HCT116 (cell line): ENCODE data around the gene HMCN1. TPM values are rescaled to one million over a fixed set of nuclear protein-coding genes. Genes with fewer than 3 reads are reported as not detected.

Experiments
- ATAC-seq: fragments of 200-7000 bp; cut with Tn5 transposase; 2 replicates; pipeline ENCODE4 v1.9.1; 2020; ENCODE audit warnings: mild to moderate bottlenecking, moderate library complexity
- BruUV-seq: library from RNA; stranded (reverse); fragments of 400-500 nt; replicated peaks from 2 replicates; lab custom pipeline; 2021; lab: Mats Ljungman, UMichigan
- CTCF ChIA-PET: fragments of 300-600 bp; sonication (Branson Sonifier 250); formaldehyde crosslinking; loops from one replicate; lab custom pipeline; 2021; ENCODE audit warnings: antibody characterized with exemption; lab: Charles Lee
- POLR2A ChIA-PET: fragments of 300-600, 350-600 bp; sonication (Branson Sonifier 250); formaldehyde crosslinking; loops from one replicate; lab custom pipeline; 2021; ENCODE audit warnings: antibody characterized with exemption; lab: Charles Lee
- RAD21 ChIA-PET, 2 experiments: fragments of 300-600 bp; sonication (Branson Sonifier 250); formaldehyde crosslinking; loops; one replicate each; lab custom pipeline; 2023; ENCODE audit warnings: low total read pairs in 2 of 2; ENCODE audit not compliant: uncharacterized antibody in 2 of 2, unreplicated experiment in 2 of 2, low non-redundant PET in 1 of 2; lab: Charles Lee
- DNase-seq: peaks from one replicate; pipeline ENCODE4 v3.0.0-alpha.2; 2010; ENCODE audit warnings: low read depth, low spot score
- H2AFZ ChIP-seq: fragments of 200-600 bp; shearing (Covaris generic), sonication (generic); 2 replicates; pipeline ENCODE4 v1.6.1; 2017; ENCODE audit warnings: low read depth, mixed run types, mixed read lengths, antibody characterized with exemption, low read length; ENCODE audit not compliant: poor library complexity, severe bottlenecking
- H3K27ac ChIP-seq: 2 replicates; pipeline ENCODE4 v1.5.1; 2012; ENCODE audit warnings: low read depth, low read length
- H3K27me3 ChIP-seq: fragments of 200-600 bp; sonication (generic); 2 replicates; pipeline ENCODE4 v1.6.1; 2016; ENCODE audit warnings: mixed run types, low read length, mixed read lengths; ENCODE audit not compliant: insufficient read depth
- H3K36me3 ChIP-seq, 2 experiments: fragments of 200-500 bp in 1 of 2; fragments of 200-600 bp in 1 of 2; sonication (Bioruptor generic) in 1 of 2; sonication (generic) in 1 of 2; 2 replicates each; pipeline versions ENCODE4 v1.5.1 to v1.6.1; 2014 to 2016; ENCODE audit warnings: low read length in 2 of 2, inconsistent platforms in 1 of 2, mixed read lengths in 1 of 2, mixed run types in 1 of 2; ENCODE audit not compliant: insufficient read depth in 2 of 2, control insufficient read depth in 1 of 2
- H3K4me1 ChIP-seq, 2 experiments: fragments of 200-600 bp in 1 of 2; sonication (generic) in 1 of 2; 2 replicates each; pipeline versions ENCODE4 v1.5.1 to v1.6.1; 2012 to 2017; ENCODE audit warnings: low read length in 2 of 2, inconsistent platforms in 1 of 2, mild to moderate bottlenecking in 1 of 2, mixed read lengths in 1 of 2, mixed run types in 1 of 2, moderate library complexity in 1 of 2; ENCODE audit not compliant: insufficient read depth in 2 of 2, control insufficient read depth in 1 of 2
- H3K4me2 ChIP-seq: fragments of 200-600 bp; sonication (generic); 2 replicates; pipeline ENCODE4 v1.6.1; 2017; ENCODE audit warnings: mixed run types, low read length, mixed read lengths
- H3K4me3 ChIP-seq, 2 experiments: fragments of 200-600 bp in 1 of 2; sonication (generic) in 1 of 2; replicated peaks in 1 of 2; 2 replicates each; pipeline ENCODE4 v1.5.1; 2011 to 2016; ENCODE audit warnings: low read length in 2 of 2, control low read depth in 1 of 2, low read depth in 1 of 2, mild to moderate bottlenecking in 1 of 2, mixed read lengths in 1 of 2, mixed run types in 1 of 2
- H3K79me2 ChIP-seq: fragments of 200-600 bp; sonication (generic); 2 replicates; pipeline ENCODE4 v1.6.1; 2017; ENCODE audit warnings: mild to moderate bottlenecking, mixed run types, low read length, moderate library complexity, mixed read lengths; ENCODE audit not compliant: insufficient read depth
- H3K9ac ChIP-seq: fragments of 200-600 bp; sonication (generic); 2 replicates; pipeline ENCODE4 v1.6.1; 2016; ENCODE audit warnings: low read length, mixed read lengths
- H3K9me2 ChIP-seq: fragments of 200-600 bp; sonication (generic), shearing (Covaris generic); 2 replicates; pipeline ENCODE4 v1.6.1; 2017; ENCODE audit warnings: mixed run types, mild to moderate bottlenecking, moderate library complexity; ENCODE audit not compliant: insufficient read depth
- H3K9me3 ChIP-seq, 2 experiments: fragments of 200-500 bp in 1 of 2; fragments of 200-600 bp in 1 of 2; sonication (Bioruptor generic) in 1 of 2; sonication (generic) in 1 of 2; 2 replicates each; pipeline ENCODE4 v1.6.1; 2014 to 2017; ENCODE audit warnings: low read length in 2 of 2, mixed read lengths in 2 of 2, inconsistent platforms in 1 of 2, low read depth in 1 of 2, mild to moderate bottlenecking in 1 of 2, mixed run types in 1 of 2, moderate library complexity in 1 of 2; ENCODE audit not compliant: control insufficient read depth in 1 of 2, insufficient read depth in 1 of 2
- H4K20me1 ChIP-seq: fragments of 200-600 bp; sonication (generic), shearing (Covaris generic); 2 replicates; pipeline ENCODE4 v1.6.1; 2017; ENCODE audit warnings: mixed run types, mild to moderate bottlenecking, moderate library complexity; ENCODE audit not compliant: insufficient read depth
- ATF3 ChIP-seq: IDR thresholded peaks from 2 replicates; pipeline ENCODE4 v1.6.1; 2012
- EZH2phosphoT487 ChIP-seq: fragments of 200-600 bp; IDR thresholded peaks from 2 replicates; pipeline ENCODE4 v1.6.1; 2018; ENCODE audit warnings: antibody characterized with exemption, borderline replicate concordance
- REST ChIP-seq: IDR thresholded peaks from 2 replicates; pipeline ENCODE4 v1.6.1; 2012; ENCODE audit warnings: low read depth
- ZNF274 ChIP-seq: fragments of 200-500 bp; sonication (Bioruptor generic); IDR thresholded peaks from 2 replicates; pipeline ENCODE4 v1.6.1; 2014; ENCODE audit warnings: mild to moderate bottlenecking, low read depth, low read length, inconsistent platforms
- intact Hi-C: fragments of 100-400 bp; cut with micrococcal nuclease; formaldehyde crosslinking; loops from 2 replicates; pipeline ENCODE4 v1.10.0; 2022
- total RNA-seq: library from RNA; stranded (reverse); gene quantifications from one replicate; pipeline ENCODE4 v1.2.1, GENCODE V29; 2021; ENCODE audit not compliant: unreplicated experiment

Gene HMCN1
- total RNA-seq, 1 experiment from 2014 or later: 0.59 TPM

GRCh38 chr1:186043296-186043695, 309.1 kb downstream of the HMCN1 start:
- no peaks in the 10 kb centered on the region for H3K27me3 ChIP-seq
- H4K20me1 ChIP-seq: no peaks in the 10 kb centered on the region
- H2AFZ ChIP-seq: no peak overlapping the region
- no peaks in the 10 kb centered on the region for H3K36me3 ChIP-seq
- H3K4me2 ChIP-seq: no peak overlapping the region
- DNase-seq: no peak
- POLR2A ChIA-PET: no interaction called here
- BruUV-seq: no TSS peak
- intact Hi-C loops: no loop called here
- no peaks in the 10 kb centered on the region for H3K9me2 ChIP-seq
- no peak overlapping the region for H3K4me3 ChIP-seq
- ATAC-seq: no peak
- TF ChIP-seq REST (no peak), EZH2phosphoT487 (no peak)
- no peak overlapping the region for H3K27ac ChIP-seq
- RAD21 ChIA-PET: no interaction called here
- H3K4me1 ChIP-seq: no peaks in the 10 kb centered on the region
- H3K79me2 ChIP-seq: no peaks in the 10 kb centered on the region
- CTCF ChIA-PET: no interaction called here
- no peaks in the 10 kb centered on the region for H3K9me3 ChIP-seq
- H3K9ac ChIP-seq: no peak overlapping the region

GRCh38 chr1:186044079-186044685, 310.0 kb downstream of the HMCN1 start:
- ChIA-PET CTCF (no interaction called here), RAD21 (no interaction called here), POLR2A (no interaction called here)
- H3K4me3 ChIP-seq: no peak overlapping the region
- H4K20me1 ChIP-seq: no peaks in the 10 kb centered on the region
- H2AFZ ChIP-seq: no peak overlapping the region
- no peak overlapping the region for H3K4me2 ChIP-seq
- H3K4me1 ChIP-seq: no peaks in the 10 kb centered on the region
- BruUV-seq: no TSS peak
- H3K79me2 ChIP-seq: no peaks in the 10 kb centered on the region
- no peaks in the 10 kb centered on the region for H3K9me2 ChIP-seq
- ATAC-seq: no peak
- TF ChIP-seq EZH2phosphoT487: no peak
- TF ChIP-seq ZNF274: no peak
- no peak for TF ChIP-seq ATF3
- H3K27me3 ChIP-seq: no peaks in the 10 kb centered on the region
- no peaks in the 10 kb centered on the region for H3K36me3 ChIP-seq
- H3K9ac ChIP-seq: no peak overlapping the region
- DNase-seq: no peak
- intact Hi-C loops: no loop called here
- no peak overlapping the region for H3K27ac ChIP-seq
- no peaks in the 10 kb centered on the region for H3K9me3 ChIP-seq
